Stimulated activated CD4-positive, alpha-beta T cell treated with anti-CD3 and anti-CD28 coated beads, Interleukin-2, amount 100 ng/mL, for 24 hours (primary cell): ENCODE results near the gene OR2AG2.
A peak's percentile ranks its signal among the peaks of the same experiment; 100 is the strongest.
"Not testable (repeated sequence)": the region's sequence is repeated elsewhere in the genome, so short reads cannot be mapped to it uniquely, and the experiment has no call there.

Source experiments
- DNase-seq, 2 donors: peaks; one replicate each; pipeline ENCODE4 v3.0.0-alpha.2; 2020

Gene OR2AG2, protein sequence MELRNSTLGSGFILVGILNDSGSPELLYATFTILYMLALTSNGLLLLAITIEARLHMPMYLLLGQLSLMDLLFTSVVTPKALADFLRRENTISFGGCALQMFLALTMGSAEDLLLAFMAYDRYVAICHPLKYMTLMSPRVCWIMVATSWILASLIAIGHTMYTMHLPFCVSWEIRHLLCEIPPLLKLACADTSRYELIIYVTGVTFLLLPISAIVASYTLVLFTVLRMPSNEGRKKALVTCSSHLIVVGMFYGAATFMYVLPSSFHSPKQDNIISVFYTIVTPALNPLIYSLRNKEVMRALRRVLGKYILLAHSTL

DNA sequence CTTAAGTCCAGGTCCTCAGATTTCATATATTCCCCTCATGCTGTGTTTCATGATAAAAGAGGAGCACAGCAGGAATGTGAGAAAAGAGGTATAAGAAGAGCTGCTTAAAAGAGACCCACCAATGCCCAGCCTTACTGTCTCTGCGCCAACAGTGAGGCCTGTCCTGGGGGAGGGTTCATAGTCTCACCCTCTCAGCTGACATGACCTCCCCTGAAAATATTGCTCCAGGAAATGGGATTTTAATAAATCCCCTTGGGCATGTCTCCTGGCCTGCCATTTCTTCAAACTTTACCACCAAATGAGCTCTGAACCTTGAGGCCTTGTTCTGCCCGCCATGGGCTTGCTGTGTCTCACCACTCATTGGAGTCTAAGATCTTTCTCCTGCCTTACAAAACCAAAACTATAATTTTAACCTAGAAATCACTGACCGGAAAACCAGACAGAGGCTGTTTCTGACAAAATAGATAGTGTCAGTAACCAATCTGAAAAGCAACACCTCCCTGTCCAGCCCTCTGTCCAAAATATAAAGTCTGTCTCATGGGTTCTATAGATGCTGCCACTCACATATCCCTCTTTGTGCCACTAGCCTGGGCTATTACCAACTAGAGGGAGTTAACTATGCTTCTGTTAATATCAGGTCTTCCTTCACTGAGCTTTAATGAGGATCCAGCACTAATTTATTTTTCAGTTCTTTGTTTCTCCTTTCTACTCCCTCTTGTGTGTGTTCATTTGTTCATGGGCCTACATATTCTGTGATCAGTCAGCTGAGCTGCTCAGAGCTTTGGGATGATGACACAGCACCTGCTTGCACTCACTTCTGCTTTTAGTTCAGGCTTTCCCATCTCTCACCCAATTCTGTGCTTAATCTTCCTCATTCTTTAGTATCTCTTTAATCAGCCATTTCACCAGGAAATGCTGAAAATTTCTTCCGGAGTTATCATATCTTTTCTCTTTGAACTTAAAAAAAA lies at the start of gene OR2AG2:
Gene OR2AG2, minus strand, starts transcription at position 51 of the 968 bp plus-strand sequence. CDS start 3,019 bp downstream, outside the sequence.
- DNase-seq: no peak

DNA sequence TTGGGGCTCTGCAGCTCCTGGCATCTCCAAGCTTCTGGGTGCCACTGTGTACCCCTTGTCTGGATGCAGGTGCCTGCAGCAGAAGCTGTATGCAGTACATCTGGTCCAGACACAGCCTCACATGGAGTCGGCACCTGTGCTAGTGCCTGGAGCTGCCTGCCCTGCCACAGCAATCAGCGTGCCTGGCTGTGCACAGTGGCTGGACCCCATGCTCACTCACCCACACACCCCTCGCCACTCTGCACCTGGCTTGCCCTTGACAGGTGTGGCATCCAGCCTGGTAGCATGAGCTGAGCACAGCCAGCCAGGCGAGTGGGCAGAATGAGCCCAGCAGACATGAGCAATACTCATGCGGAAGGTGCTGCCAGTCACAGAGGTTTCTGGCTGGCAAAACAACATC lies 47.2 kb upstream of the OR2AG2 start:
- no peak for DNase-seq

DNA sequence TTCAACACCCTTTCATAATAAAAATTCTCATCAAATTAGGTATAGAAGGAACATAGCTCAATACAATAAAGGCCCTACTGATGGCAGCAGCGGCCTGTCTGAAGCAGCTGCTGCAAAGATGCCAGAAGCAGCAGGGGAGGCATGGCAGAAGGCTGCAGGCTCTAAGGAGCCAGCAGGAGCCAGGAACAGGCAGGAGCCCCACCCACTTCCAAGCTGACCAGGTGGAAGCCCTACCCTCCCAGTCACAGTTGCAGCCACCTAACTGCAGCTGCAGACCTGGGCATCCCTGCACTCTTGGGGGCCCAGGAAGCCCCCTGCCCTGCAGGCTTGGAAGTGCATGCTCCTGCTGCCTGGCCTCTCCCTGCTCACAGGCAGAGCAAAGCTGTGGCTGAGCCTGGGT lies 45.9 kb upstream of the OR2AG2 start:
- no peak for DNase-seq

DNA sequence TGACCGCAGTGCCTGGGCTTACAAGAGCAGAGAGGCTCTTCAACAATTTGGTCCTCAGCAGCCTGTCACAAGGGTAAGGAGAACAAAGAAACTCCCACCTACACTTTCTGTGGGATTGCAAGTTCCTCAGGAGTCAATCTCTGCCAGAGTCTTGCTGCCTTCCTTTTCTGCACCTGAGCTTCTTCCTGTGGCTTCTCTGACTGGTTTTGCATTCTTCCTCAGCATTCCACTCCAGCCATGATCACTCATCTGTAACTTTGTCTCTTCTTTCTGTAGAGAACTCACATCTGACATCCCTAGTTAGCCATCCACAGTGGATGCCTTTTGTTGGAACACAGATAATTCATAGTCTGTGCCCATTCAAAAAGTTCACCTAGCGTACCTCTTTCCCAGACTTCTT lies 41.9 kb upstream of the OR2AG2 start:
- DNase-seq: no peak

DNA sequence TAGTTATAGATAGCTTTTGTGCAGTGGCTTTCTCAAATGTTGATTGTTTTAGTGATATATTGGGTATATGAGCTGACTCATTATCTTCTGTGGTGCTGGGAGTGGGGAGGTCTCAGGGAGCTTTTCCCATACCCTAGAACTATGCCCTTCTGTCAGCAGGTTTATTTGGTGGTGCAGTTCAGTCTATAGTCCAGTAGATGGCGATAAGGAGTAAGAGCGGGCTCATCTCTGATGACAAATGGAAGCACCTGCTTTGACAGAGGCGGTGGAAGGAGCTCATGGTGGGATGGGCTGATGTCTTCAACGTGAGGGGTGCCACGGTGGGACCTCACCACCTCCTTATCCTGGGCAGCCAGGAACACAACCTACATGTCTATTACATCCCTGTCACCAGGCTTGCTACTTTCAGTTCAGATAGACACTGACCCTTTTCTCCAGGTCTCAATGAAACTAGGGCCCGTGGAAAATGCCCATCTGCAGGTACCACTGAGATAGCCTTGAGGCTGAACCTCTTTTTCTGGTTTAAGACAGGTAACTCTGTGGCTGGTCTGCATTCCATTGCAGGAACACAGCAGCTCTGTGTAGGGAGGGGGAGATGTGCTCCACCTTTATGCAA lies 40.7 kb upstream of the OR2AG2 start:
- DNase-seq: peak; percentile 13 to 33

DNA sequence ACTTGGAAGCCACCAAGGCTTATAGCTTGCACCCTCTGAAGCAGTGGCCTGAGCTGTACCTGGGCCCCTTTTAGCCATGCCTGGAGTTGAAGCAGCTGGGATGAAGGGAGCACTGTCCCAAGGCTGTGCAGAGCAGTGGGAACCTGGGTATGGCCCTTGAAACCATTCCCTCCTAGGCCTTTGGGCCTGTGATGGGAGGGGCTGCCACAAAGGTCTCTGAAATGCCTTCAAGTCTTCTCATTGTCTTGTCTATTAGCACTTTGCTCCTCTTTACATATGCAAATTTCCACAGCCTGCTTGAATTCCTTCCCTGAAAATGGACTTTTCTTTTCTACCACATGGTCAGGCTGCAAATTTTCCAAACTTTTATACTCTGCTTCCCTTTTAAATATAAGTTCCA lies 29.3 kb upstream of the OR2AG2 start:
- DNase-seq: not testable (repeated sequence)

DNA sequence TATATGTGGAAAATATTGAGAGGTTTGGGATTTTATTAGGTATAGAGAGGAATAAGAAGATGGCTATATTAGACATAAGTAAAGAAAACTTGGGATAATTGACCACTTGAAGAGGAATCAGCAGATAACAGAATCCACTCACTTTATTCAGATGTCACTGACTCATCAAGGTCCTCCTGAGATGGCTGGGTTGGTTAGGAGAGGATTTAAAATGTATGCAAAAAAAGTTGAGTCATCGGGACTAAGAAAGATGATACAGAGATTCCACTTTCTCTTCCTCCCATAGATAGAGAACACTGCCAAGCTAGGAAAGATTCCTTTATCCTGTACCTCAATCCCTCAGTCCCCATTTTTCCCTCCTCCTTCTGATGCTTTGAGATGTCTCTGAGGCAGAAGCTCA lies 27.6 kb upstream of the OR2AG2 start, which contains the start of gene OR6A2:
Gene OR6A2, minus strand, starts transcription at position 288 of the 400 bp plus-strand sequence. CDS start 3,981 bp downstream, outside the sequence.
- no peak for DNase-seq

DNA sequence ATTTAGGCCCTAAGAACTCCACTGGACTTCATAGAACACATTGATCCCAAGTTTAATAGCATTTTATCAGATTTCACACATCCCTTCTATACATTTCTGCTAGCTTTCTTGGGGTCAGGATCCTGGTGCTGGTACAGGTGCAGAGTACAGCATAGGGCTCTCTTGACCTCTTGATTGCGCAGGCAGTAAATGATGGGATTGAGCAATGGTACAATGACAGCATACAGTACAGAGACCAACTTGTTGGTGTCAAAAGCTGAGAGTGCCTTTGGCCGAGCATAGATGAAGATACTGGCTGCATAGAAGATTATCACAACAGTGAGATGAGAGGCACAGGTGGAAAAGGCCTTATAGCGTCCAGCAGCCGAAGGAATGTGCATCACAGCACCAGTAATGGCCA lies 22.9 kb upstream of the OR2AG2 start:
- no peak for DNase-seq

DNA sequence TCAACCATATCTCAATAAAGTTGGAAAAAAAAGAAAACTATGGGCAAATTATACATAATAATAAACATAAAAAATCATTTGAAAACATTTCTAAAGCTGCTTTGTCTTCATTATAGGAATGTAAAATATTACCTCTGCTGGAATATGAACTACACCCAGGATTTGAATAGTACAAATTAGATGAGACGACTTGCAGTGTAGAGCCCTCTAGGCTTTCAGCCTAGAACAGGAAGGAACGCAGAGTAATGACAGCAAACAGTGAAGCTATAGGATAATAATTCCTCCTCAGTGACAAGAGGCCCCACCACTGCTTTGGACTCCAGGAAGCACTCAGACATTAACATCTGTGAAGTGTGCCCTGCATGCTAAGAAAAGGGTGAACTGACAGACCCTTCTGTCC lies 18.8 kb upstream of the OR2AG2 start:
- DNase-seq: no peak

DNA sequence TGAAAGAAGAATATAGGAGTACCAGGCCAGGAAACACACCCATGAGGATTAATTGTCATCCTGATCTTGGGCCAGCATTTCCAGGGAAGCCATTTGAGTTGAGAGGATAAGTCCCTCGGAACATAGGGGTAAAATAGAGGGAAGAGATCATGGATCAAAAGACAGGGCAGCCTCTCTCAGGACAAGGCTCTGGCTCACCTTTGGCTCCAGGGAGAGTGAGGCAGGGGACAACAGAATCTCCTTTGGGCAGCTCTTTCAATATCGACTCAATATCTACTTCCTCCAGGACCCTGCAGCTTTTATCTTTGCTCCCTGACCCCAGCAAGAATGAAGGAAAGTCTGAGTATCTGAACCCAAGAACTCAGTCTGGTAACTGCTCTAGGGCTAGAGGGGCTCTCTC lies 10.9 kb upstream of the OR2AG2 start, which contains the start of gene OR2AG1:
Gene OR2AG1, plus strand, starts transcription at position 301 of the 400 bp plus-strand sequence. CDS start 2,018 bp downstream, outside the sequence.
- no peak for DNase-seq

DNA sequence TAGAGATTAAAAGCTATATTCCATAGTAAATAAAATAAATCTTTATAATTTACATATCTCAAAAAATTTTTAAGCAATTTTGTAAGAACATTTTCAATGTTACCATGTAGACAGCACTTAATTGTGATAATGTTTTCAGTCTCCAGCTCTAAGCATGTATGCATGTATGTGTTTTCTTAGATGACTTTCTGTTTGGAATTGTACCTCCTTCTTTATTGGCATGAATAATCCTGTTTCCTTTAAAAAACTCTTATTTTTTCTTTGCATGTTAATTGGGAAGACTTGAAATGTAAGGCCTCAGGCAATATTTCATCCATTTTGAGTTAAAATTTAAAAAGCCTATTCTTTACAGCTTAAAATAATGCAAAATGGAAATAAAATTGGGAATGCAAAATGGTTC lies 9.1 kb upstream of the OR2AG2 start:
- DNase-seq: no peak

DNA sequence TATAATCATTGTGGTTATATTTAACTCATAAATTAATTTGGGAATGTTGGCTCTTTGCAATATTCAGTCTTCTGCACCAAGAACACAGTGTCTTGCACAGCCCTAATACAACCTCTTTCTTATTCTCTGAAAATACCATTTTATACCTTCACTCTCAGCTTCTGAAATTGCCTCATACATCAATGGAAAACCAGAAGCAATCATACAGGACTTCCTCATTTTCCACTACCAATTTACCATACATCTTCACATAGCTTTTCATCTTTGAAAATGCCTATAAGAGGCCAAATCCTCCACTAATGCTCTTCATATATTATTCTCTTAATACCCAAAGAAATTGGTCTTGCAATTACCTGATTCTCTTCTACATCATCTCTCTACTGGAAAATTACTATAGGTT lies 6.7 kb upstream of the OR2AG2 start:
- DNase-seq: no peak

DNA sequence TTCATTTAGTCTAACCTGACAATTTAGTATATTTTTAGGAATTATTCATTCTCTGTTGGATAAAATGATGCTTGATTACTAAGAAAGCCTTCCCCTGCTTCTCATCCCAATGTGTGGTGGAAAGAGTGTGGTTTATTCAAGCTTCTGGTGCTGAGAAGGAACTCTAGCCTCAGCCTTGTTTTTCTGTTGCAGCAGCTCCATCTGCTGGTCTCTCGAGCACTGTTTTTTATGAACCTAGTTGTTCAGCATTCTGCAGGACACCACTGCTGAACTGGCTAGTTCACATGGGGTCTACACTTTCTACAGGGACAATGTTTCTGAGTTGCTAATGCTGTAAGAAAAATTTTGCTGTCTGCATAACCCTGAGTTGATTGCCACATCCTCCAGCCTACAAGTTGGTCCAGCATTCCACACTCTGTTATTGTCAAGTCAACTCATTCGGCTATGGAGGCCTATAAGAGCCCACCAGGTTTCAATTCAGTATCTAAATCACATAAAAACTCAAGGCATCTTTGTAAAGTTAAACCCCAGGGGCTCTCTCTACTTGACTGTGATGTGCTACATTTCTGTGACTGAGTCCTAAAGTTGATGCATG lies 14.3 kb downstream of the OR2AG2 start:
- DNase-seq: peak; percentile 48 to 68

DNA sequence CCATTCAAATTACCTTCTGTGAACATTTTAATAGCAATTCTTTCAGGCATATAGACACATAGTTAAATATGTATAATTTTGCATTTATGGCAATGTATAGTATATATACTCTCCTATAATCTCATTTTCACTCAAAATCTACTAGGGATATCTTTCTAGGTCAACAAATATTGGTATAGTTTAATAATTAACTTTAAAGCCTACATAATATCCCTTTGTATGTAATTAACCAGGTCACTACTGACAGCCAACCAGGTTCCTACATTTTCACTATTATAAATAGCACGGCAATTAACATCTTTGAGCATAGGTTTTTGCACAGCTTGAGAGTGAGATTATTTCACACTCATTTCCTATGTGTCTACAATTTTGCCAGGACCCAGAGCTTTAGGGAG lies 15.8 kb downstream of the OR2AG2 start:
- no peak for DNase-seq

DNA sequence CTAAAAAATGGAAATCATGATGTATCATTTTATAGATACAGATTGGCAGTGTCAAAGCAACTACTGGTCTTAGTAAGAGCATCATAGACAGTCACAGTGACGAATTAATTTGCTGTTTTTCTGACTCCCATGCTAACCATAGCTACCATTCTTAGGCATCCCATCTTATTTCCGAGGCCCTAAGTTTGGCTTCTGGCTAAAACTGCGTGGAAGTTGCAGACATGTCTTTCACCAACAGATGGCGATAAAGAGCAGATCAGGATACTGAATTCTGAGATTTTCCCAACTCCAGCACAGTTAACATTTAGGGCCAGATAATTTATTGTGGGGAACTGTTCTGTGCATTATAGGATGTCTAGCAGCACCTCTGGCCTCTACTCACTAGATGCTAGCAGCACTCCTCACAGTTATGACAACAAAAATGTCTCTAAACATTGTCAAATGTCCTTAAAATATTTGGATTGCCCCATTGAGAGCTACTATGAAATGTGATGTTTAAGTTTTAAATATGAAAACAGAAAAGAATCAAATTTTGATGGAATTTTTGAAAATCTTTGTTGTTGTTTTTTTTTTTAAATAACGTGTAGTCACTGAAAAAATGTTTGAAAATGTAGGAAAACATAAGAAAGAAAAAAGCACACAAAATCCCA lies 16.3 kb downstream of the OR2AG2 start:
- peak; percentile 41 to 52 for DNase-seq

DNA sequence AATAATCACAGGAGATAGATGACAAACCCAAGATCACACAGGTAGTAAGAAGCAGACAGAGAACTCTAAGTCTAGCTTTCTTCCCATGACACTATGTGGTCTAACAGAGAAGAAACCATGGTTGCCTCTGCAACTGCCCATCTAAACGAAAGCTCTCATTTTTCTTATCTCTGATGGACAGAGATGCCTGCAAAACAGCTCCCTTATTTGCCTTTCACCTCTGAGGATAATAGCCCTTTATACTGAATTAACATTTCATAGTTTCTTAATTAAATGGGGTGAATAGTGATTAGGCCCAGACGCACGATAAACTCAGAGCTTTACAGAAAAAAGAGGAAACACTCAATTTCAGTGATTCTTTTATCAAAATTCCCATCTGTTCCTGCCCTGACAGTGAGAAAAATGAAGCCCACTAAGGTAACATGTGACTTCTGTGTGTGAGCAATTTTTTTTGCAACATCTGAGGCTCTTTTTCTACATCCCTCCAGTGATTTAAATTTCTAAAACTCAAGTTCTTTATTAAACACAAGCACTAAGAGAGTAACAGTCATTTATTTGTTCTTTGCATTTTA lies 24.6 kb downstream of the OR2AG2 start:
- DNase-seq: no peak

DNA sequence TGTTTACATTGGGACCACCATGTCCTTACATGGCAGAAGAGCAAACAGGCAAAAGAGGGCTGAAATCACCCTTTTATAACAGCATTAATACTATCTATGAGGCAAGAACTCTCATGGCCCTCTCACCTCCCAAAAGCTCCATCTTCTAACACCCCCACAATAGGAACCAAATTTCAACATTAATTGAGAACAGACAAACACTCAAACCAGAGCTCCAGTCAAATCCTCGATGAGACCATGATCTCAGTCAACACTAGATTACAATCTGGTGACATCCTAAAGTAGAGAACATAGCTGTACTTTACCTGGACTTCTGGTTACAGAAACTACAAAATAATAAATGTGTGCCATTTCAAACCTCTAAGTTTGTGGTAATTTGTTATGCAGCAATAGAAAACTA lies 25.1 kb downstream of the OR2AG2 start:
- DNase-seq: no peak

DNA sequence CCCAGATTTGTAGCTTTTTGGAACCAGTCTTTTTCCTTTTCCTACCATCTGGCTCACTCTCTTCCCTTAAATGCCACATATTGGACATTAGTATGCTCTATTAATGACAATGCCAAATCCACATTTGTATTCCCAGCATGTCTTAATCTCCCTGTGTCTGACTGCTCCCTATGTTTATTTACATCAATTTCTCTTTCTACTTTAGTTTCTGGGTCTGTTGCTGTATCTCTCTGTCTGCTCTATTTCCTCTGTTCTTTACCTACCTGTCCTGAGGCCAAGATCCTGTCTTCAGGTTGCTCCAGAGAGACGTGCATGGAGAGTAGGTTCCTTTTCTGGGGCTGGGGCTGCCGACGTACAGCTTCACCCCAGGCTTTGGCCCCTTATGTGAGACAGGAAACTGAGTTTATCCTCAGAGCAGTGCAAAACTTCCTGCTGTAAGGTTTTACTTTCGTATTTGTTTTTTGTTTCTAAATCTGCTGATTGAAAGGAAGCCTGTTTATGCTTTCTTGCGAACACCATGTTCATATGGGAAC lies 25.6 kb downstream of the OR2AG2 start:
- peak; percentile 33 to 36 for DNase-seq

DNA sequence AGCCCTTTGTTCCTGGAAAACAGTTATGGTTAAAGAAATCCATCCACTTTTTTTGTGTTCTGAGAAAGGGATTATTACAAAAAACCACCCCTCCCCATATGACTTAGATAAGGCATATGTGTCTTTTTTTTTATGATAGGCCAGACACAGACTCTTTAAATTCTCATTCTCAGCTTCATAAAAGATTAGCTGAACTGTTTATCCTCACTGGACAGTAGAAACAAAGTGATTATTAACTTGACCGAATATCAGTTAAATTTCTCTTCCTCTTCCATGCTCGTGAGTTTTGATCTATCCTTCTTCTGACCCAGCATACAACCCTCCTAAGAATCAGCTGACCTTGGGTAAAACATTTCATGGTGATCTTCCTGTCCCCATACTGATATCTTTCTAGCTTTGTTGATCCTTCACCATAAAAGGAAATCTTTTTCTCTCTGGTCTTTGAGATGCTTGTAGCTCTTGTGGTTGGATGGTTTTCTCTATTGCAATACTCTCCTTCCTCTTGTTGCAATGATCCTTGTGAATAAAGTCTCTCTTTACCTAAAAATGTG lies 26.2 kb downstream of the OR2AG2 start:
- no peak for DNase-seq

DNA sequence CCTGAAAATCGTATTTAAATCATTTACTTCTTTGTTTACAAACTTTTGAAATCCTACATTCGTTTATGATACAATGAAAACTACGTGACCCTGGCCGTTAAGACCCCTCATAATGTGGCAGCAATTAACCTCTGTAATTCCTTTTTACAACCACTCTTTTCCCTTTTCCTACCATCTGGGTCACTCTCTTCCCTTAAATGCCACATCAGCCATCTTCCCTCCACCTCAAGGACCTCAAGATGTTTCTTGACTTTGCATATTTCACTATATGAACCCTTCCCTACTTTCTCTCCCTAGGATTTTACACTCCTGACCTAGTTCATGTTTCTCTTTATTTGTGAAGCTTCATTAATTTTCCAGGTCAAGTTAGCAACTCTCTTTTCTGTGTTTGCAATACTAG lies 26.8 kb downstream of the OR2AG2 start:
- no peak for DNase-seq

DNA sequence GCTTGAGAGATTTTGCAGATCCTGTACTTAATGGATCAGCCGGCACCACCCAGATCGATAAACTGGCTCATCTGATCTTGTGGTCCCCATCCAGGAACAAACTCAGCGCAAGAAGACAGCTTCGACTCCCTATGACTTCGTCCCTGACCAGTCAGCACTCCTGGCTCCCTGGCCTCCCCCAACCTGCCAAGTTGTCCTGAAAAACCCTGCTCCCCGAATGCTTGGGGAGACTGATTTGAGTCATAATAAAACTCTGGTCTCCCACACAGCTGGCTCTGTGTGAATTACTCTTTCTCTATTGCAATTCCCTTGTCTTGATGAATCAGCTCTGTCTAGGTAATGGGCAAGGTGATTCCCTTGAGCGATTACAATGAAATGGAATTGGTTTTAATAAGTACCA lies 29.5 kb downstream of the OR2AG2 start:
- peak; percentile 27 to 49 for DNase-seq
